Keratinocyte (primary cell): Measurements from ENCODE around the gene PPME1. TPM values are rescaled to one million over a fixed set of nuclear protein-coding genes. Genes with fewer than 3 reads are reported as not detected.
A peak's percentile ranks its signal among the peaks of the same experiment; 100 is the strongest.

ENCODE experiments used
- DNase-seq: peaks from one replicate; pipeline ENCODE4 v3.0.0-alpha.2; 2011; ENCODE audit warnings: low read depth, missing footprints, low spot score
- FAIRE-seq: peaks from 2 replicates; lab custom pipeline; 2011; peaks lifted over from hg19 to GRCh38; lab: Jason Lieb, UNC
- H2AFZ ChIP-seq: 2 replicates; pipeline ENCODE4 v1.6.0; 2012; ENCODE audit warnings: low read length, control low read depth, inconsistent platforms; ENCODE audit not compliant: control insufficient read depth
- H3K27ac ChIP-seq: 2 replicates; pipeline ENCODE4 v1.5.1; 2011; ENCODE audit warnings: low read length; ENCODE audit not compliant: control insufficient read depth, insufficient read depth
- H3K27me3 ChIP-seq: 3 replicates; pipeline ENCODE4 v1.6.0; 2011; ENCODE audit warnings: low read length; ENCODE audit not compliant: control insufficient read depth, insufficient read depth; ENCODE audit errors: extremely low read depth
- H3K36me3 ChIP-seq, 2 experiments: 2 replicates in 1 of 2; 3 replicates in 1 of 2; pipeline ENCODE4 v1.5.1; 2011; ENCODE audit warnings: low read length in 2 of 2, mild to moderate bottlenecking in 1 of 2; ENCODE audit not compliant: control insufficient read depth in 2 of 2, insufficient read depth in 2 of 2; ENCODE audit errors: extremely low read depth in 1 of 2
- H3K4me1 ChIP-seq: 3 replicates; pipeline ENCODE4 v1.5.1; 2011; ENCODE audit warnings: low read length; ENCODE audit not compliant: control insufficient read depth, insufficient read depth; ENCODE audit errors: extremely low read depth
- H3K4me2 ChIP-seq: 3 replicates; pipeline ENCODE4 v1.6.0; 2011; ENCODE audit warnings: low read depth, low read length; ENCODE audit not compliant: control insufficient read depth, insufficient read depth; ENCODE audit errors: extremely low read depth
- H3K4me3 ChIP-seq, 3 experiments: fragments of 200-600 bp in 1 of 3; sonication (generic) in 1 of 3; 2 replicates in 2 of 3; 3 replicates in 1 of 3; pipeline ENCODE4 v1.5.1; 2011 to 2016; ENCODE audit warnings: low read length in 3 of 3, mild to moderate bottlenecking in 3 of 3, control low read depth in 2 of 3, inconsistent platforms in 1 of 3, low read depth in 1 of 3, mixed read lengths in 1 of 3, mixed run types in 1 of 3, moderate library complexity in 1 of 3; ENCODE audit not compliant: control insufficient read depth in 2 of 3, insufficient read depth in 2 of 3; ENCODE audit errors: extremely low read depth in 1 of 3
- H3K79me2 ChIP-seq: 2 replicates; pipeline ENCODE4 v1.6.0; 2012; ENCODE audit warnings: low read length; ENCODE audit not compliant: control insufficient read depth, insufficient read depth
- H3K9ac ChIP-seq: 3 replicates; pipeline ENCODE4 v1.6.0; 2011; ENCODE audit warnings: low read length; ENCODE audit not compliant: control insufficient read depth, insufficient read depth; ENCODE audit errors: extremely low read depth
- H3K9me1 ChIP-seq: 3 replicates; pipeline ENCODE4 v1.6.0; 2011; ENCODE audit warnings: low read length; ENCODE audit not compliant: control insufficient read depth, insufficient read depth; ENCODE audit errors: extremely low read depth
- H3K9me3 ChIP-seq: 2 replicates; pipeline ENCODE4 v1.5.1; 2012; ENCODE audit warnings: low read depth, low read length; ENCODE audit not compliant: control insufficient read depth
- H4K20me1 ChIP-seq: 3 replicates; pipeline ENCODE4 v1.6.0; 2011; ENCODE audit warnings: low read length; ENCODE audit not compliant: control insufficient read depth, insufficient read depth; ENCODE audit errors: extremely low read depth
- EZH2 ChIP-seq: IDR thresholded peaks from one replicate; pipeline ENCODE4 v1.6.1; 2012; ENCODE audit warnings: inconsistent platforms, mild to moderate bottlenecking, low read length, moderate library complexity
- dilution Hi-C: fragments of 300-500 bp; cut with MboI; formaldehyde crosslinking; loops from one replicate; pipeline ENCODE4 v1.7.0; 2020; ENCODE audit warnings: low sequenced_read_pairs; ENCODE audit not compliant: extremely low pct_ligation_motif_present
- polyA minus RNA-seq, 3 experiments: library from RNA; depleted of rRNA, polyadenylated mRNA; stranded (reverse); fragments of >200 nt; gene quantifications; 1 replicate in 1 of 3; 2 replicates in 1 of 3; 3 replicates in 1 of 3; pipeline ENCODE4 v1.2.3, GENCODE V29; 2011
- polyA plus RNA-seq, 5 experiments: library from polyadenylated mRNA; depleted of rRNA in 3 of 5; stranded (reverse) in 3 of 5; stranded (forward) in 1 of 5; unstranded in 1 of 5; fragments of >200 nt; gene quantifications; 1 replicate in 1 of 5; 2 replicates in 3 of 5; 3 replicates in 1 of 5; pipeline versions ENCODE4 v1.2.1 to v1.2.3, GENCODE V29; 2011 to 2012; ENCODE audit warnings: missing spikeins in 2 of 5, low read depth in 1 of 5, low replicate concordance in 1 of 5
- TF ChIP-seq, protein P1 (sequence below), 3 experiments: IDR thresholded peaks in 1 of 3; conservative IDR thresholded peaks in 1 of 3; optimal IDR thresholded peaks in 1 of 3; 2 replicates in 2 of 3; 3 replicates in 1 of 3; pipeline versions ENCODE3 to v1.5.1; 2011; ENCODE audit warnings: low read length in 3 of 3, mild to moderate bottlenecking in 3 of 3, moderate library complexity in 2 of 3, control low read depth in 1 of 3, inconsistent platforms in 1 of 3; ENCODE audit not compliant: insufficient read depth in 2 of 3; ENCODE audit errors: extremely low read depth in 1 of 3

The PPME1 gene, protein sequence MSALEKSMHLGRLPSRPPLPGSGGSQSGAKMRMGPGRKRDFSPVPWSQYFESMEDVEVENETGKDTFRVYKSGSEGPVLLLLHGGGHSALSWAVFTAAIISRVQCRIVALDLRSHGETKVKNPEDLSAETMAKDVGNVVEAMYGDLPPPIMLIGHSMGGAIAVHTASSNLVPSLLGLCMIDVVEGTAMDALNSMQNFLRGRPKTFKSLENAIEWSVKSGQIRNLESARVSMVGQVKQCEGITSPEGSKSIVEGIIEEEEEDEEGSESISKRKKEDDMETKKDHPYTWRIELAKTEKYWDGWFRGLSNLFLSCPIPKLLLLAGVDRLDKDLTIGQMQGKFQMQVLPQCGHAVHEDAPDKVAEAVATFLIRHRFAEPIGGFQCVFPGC
- polyA plus RNA-seq (31.7 to 55.6 TPM (median 34.0 TPM) in 3 replicates), polyA minus RNA-seq (42.2 to 51.6 TPM (median 49.1 TPM) in 3 replicates)
- polyA plus RNA-seq (2011; ENCODE audit: low read depth), result 53.6 TPM
- polyA plus RNA-seq (2011; cell fraction: cytosol; rRNA removed), result 54.7 and 58.1 TPM in 2 replicates
- polyA plus RNA-seq (2011; cell fraction: nucleus; rRNA removed), result 78.3 and 89.4 TPM in 2 replicates
- 31.4 and 41.8 TPM in 2 replicates for polyA plus RNA-seq (2012; ENCODE audit: low replicate concordance)
- polyA minus RNA-seq (2011; cell fraction: cytosol; rRNA and poly(A)+ RNA removed), result 50.3 TPM
- 58.2 and 69.4 TPM in 2 replicates for polyA minus RNA-seq (2011; cell fraction: nucleus; rRNA and poly(A)+ RNA removed)

DNA sequence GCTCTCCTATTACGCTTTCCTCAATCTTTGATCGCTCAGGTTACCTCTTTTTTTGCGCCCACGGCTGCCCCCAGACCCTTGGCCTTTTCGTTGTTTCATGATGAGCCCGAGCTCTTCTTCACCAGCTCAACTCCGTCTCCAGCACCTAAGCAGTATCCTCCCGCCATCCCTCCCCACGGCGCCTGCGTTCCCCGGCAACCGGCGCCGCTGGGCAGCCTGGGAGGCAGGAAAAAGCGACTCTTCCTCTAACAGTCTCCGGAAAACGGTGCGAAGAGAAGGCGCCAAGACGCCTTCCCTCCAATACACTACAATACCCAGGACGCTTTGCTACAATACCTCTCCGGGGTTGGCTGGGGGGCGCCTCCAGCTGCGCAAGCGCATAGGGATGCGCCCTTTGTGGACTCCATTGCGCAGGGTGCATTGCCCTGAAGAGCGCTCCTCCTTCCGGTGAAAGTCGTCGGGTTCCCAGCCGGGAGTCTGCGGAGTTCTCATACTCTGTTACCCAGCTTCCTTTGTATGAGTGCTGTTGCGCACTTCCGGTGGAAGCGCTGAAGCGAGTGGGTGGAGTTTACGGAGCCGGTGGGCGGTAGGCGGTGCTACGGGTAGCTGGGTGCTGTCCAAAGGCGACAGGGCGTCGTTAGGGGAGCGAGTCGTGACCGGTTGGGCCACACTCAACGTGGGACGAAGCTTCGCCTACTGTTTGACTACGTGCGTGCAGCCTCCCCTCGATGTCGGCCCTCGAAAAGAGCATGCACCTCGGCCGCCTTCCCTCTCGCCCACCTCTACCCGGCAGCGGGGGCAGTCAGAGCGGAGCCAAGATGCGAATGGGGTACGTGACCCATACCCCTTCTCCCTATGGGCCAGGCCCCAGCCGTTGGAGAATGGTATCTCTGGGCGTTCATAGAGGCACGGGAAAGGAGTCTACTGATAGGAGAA lies at the start of gene PPME1, which contains the start of gene C2CD3:
TSS of gene PPME1 (plus strand) at position 596 of the 936 bp plus-strand sequence. CDS start at position 729, 133 bp downstream.
TSS of gene C2CD3 (minus strand) at position 309 of the 936 bp plus-strand sequence. CDS start at position 99, 210 bp downstream.
- H3K36me3 ChIP-seq, result peaks cover 0 to 3% of the 10 kb centered on the region in 2 experiments
- no peak for TF ChIP-seq EZH2
- TF ChIP-seq, protein P1, sequence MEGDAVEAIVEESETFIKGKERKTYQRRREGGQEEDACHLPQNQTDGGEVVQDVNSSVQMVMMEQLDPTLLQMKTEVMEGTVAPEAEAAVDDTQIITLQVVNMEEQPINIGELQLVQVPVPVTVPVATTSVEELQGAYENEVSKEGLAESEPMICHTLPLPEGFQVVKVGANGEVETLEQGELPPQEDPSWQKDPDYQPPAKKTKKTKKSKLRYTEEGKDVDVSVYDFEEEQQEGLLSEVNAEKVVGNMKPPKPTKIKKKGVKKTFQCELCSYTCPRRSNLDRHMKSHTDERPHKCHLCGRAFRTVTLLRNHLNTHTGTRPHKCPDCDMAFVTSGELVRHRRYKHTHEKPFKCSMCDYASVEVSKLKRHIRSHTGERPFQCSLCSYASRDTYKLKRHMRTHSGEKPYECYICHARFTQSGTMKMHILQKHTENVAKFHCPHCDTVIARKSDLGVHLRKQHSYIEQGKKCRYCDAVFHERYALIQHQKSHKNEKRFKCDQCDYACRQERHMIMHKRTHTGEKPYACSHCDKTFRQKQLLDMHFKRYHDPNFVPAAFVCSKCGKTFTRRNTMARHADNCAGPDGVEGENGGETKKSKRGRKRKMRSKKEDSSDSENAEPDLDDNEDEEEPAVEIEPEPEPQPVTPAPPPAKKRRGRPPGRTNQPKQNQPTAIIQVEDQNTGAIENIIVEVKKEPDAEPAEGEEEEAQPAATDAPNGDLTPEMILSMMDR (optimal IDR thresholded peaks at IDR 0.05 in 1 of 3, IDR thresholded peaks at IDR 0.05 in 1 of 3, conservative IDR thresholded peaks at IDR 0.05 in 1 of 3; ENCODE audit: extremely low read depth in 1 of 3, insufficient read depth in 2 of 3, low read length in 3 of 3), result peak; percentile 27 to 51 (median 33)
- dilution Hi-C loops, result no loop called here
- peak within 1 kb of the TSS; percentile 91 for H3K9ac ChIP-seq
- no peaks in the 10 kb centered on the region for H3K9me1 ChIP-seq
- peak within 1 kb of the TSS; percentile 84 for H3K27ac ChIP-seq
- H3K4me1 ChIP-seq, result peaks cover 15% of the 10 kb centered on the region
- H3K4me2 ChIP-seq, result peak within 1 kb of the TSS; percentile 98
- FAIRE-seq, result peak; percentile 88
- H3K27me3 ChIP-seq, result no peaks in the 10 kb centered on the region
- peaks cover 57% of the 10 kb centered on the region for H3K79me2 ChIP-seq
- H2AFZ ChIP-seq, result peak within 1 kb of the TSS; percentile 97
- no peaks in the 10 kb centered on the region for H3K9me3 ChIP-seq
- peak; percentile 95 for DNase-seq
- H3K4me3 ChIP-seq, result peak within 1 kb of the TSS; percentile 85 to 94 (median 89)
- H4K20me1 ChIP-seq, result no peaks in the 10 kb centered on the region

DNA sequence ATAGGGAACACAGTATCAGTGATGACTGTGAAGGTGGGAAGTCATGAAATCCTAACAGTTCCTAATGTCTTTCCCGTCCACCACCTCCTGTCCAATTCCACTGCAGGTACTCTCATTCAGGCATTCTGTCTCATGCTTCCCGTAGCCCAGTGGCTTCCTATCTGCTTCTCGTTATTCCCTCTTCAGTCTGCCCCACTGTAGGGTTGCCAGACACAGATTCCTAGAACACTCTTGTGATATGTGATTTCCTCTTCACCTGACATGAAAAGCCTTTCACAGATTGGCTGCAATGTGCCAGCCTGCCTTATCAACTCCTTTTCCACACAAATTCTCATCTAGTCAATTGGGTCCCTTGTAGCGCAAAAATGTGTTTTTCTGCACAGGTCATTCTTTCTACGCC lies 49.3 kb upstream of the PPME1 start:
- no peak overlapping the region for H3K27ac ChIP-seq
- TF ChIP-seq, protein P1 (optimal IDR thresholded peaks at IDR 0.05 in 1 of 3, IDR thresholded peaks at IDR 0.05 in 1 of 3, conservative IDR thresholded peaks at IDR 0.05 in 1 of 3; ENCODE audit: extremely low read depth in 1 of 3, insufficient read depth in 2 of 3, low read length in 3 of 3), result no peak
- no peak for TF ChIP-seq EZH2
- H3K4me3 ChIP-seq, result no peak overlapping the region
- no peak overlapping the region for H2AFZ ChIP-seq
- no peaks in the 10 kb centered on the region for H3K4me1 ChIP-seq
- H3K9me3 ChIP-seq, result no peaks in the 10 kb centered on the region
- FAIRE-seq (no peak), DNase-seq (no peak)
- no peaks in the 10 kb centered on the region for H3K79me2 ChIP-seq
- H3K36me3 ChIP-seq, result peaks cover 0 to 4% of the 10 kb centered on the region in 2 experiments
- dilution Hi-C loops, result no loop called here
- H3K27me3 ChIP-seq, result no peaks in the 10 kb centered on the region
- H3K9ac ChIP-seq, result no peak overlapping the region
- no peaks in the 10 kb centered on the region for H3K9me1 ChIP-seq
- no peaks in the 10 kb centered on the region for H4K20me1 ChIP-seq
- H3K4me2 ChIP-seq, result no peak overlapping the region
